ENCODE results near the gene MTOR. TPM values are rescaled to one million over a fixed set of nuclear protein-coding genes. Genes with fewer than 3 reads are reported as not detected.

MTOR gene
- total and polyA plus RNA-seq, 2 of the 8 experiments (the other 6 are each of a cell fraction or from before 2014, with no cell fraction given) = 44.2 to 76.8 TPM

DNA sequence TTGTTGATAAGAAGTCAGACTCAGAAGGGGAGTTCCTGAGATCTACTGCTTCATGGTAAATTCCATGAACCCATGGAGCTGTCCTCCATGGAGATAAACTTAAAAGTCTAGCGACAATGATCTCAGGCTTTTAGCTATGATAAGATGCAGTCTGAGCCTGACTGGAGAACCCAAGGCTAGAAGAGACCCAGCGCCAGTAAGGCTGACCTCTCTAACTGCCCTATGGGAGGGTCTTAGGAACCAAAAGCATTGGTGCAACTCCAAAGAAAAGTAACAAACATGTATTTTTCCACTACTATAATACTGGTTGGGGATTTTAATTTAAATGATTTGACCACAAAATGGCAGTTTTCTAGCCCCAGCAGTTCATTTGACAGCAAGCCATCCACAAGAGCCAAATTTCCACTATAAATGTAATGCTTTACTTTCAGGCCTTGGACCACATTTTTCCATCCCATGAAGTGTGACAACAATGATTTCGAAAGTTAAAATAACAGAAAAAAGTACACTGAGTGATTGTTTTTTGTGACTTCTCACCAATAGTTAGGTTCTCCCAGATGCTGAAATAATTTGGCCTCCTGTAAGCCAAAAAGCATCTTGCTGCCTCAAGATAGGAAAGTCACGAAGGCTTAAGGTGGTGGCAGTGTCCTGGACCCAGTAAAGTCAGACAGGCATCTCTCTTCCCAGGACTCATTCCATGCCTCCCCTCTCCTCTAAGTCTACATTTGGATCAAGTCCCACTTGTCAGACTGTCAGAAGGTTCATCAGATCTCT lies 119.5 kb downstream of the MTOR start (continued):
- TF ChIP-seq TEAD4 (IDR thresholded peaks at IDR 0.05; ENCODE audit: low read depth, low read length) (no peak), PHF8 (conservative IDR thresholded peaks at IDR 0.05; ENCODE audit: low read depth, low read length) (no peak), SAP30 (IDR thresholded peaks at IDR 0.05; ENCODE audit: insufficient read depth, insufficient replicate concordance, low read length) (no peak)

Measured in H1 (cell line).